Measurements from ENCODE around the gene LRMDA. TPM values are rescaled to one million over a fixed set of nuclear protein-coding genes. Genes with fewer than 3 reads are reported as not detected.

The LRMDA gene
- total and polyA plus RNA-seq, 10 of the 15 experiments (the other 5 are each of a cell fraction or from before 2014, with no cell fraction given), result 0.07 to 0.54 (median 0.29) TPM; not detected in 4

- Histone ChIP-seq H3K79me2 (ENCODE audit: control insufficient read depth, insufficient read depth, low read length) (no peaks in the 10 kb centered on the region), H3K4me2 (ENCODE audit: control insufficient read depth, insufficient read depth) (no peak overlapping the region), H3K27ac (ENCODE audit: control insufficient read depth, insufficient read depth) (no peak overlapping the region), H3K4me1 (ENCODE audit: control insufficient read depth, insufficient read depth, low read length) (no peaks in the 10 kb centered on the region), H3K9ac (ENCODE audit: control insufficient read depth, insufficient read depth, low read length) (no peak overlapping the region), H2AFZ (ENCODE audit: control insufficient read depth, low read depth, low read length) (no peak overlapping the region), H3K36me3 (ENCODE audit: control insufficient read depth in 2 of 2, insufficient read depth in 2 of 2, low read length in 1 of 2) (no peaks in the 10 kb centered on the region), H4K20me1 (ENCODE audit: control insufficient read depth, insufficient read depth) (no peaks in the 10 kb centered on the region), H3K9me3 (replicated peaks; ENCODE audit: control insufficient read depth, insufficient read depth, low read length) (no peaks in the 10 kb centered on the region), H3K27me3 (replicated peaks in 1 of 2; ENCODE audit: control insufficient read depth in 2 of 2, insufficient read depth in 2 of 2, low read length in 1 of 2) (no peaks in the 10 kb centered on the region), H3K4me3 (no peak overlapping the region)
- DNase-seq (ENCODE audit: low read depth, low spot score) (no peak), ATAC-seq (no peak), FAIRE-seq (no peak)
- ChIA-PET RAD21 (ENCODE audit: unreplicated experiment) (no interaction called here), SMC1A (ENCODE audit: uncharacterized antibody, unreplicated experiment) (interaction anchor here (1.1 kb wide), 1 partner anchor 65 kb away, joined by 3 read pairs; no protein-coding TSS in a partner anchor), POLR2A (no interaction called here), CTCF (no interaction called here)
- intact Hi-C loops (cut with micrococcal nuclease; ENCODE audit: unreplicated experiment), result no loop called here
- 47% methylated on average over 11 of the region's 11 CpGs for WGBS (ENCODE audit: insufficient coverage, insufficient replicate concordance, low lambda C conversion rate, missing lambda C conversion rate)
- in situ Hi-C loops (cut with MboI), result no loop called here
- BruUV-seq (replicated peaks), result no TSS peak
- TF ChIP-seq RAD51 (IDR thresholded peaks at IDR 0.05) (no peak), E4F1 (IDR thresholded peaks at IDR 0.05; ENCODE audit: borderline replicate concordance, partially characterized antibody) (no peak), ELK1 (IDR thresholded peaks at IDR 0.05; ENCODE audit: low read depth, low read length) (no peak), ETV6 (conservative IDR thresholded peaks at IDR 0.05 in 1 of 2, IDR thresholded peaks at IDR 0.05 in 1 of 2; ENCODE audit: borderline replicate concordance in 1 of 2, low read depth in 1 of 2) (no peak), ZBED1 (IDR thresholded peaks at IDR 0.05; ENCODE audit: borderline replicate concordance) (no peak), GABPA (IDR thresholded peaks at IDR 0.05; ENCODE audit: low read depth) (no peak), SMAD1 (IDR thresholded peaks at IDR 0.05; ENCODE audit: low read depth, partially characterized antibody) (no peak), CHD4 (IDR thresholded peaks at IDR 0.05) (no peak), POLR2AphosphoS5 (IDR thresholded peaks at IDR 0.05; ENCODE audit: low read length) (no peak), TCF3 (IDR thresholded peaks at IDR 0.05; ENCODE audit: borderline replicate concordance, insufficient read depth, low read depth, low read length) (no peak), SREBF1 (IDR thresholded peaks at IDR 0.05; ENCODE audit: low read length) (no peak), NFYB (IDR thresholded peaks at IDR 0.05; ENCODE audit: insufficient read depth, low read depth, low read length) (no peak), ATF3 (IDR thresholded peaks at IDR 0.05; ENCODE audit: borderline replicate concordance, extremely low read depth, low read depth, low read length) (no peak), NFYA (IDR thresholded peaks at IDR 0.05; ENCODE audit: borderline replicate concordance, low read depth, low read length) (no peak), ASH2L (IDR thresholded peaks at IDR 0.05; ENCODE audit: borderline replicate concordance, low read depth) (no peak), DPF2 (IDR thresholded peaks at IDR 0.05) (no peak)
These were observed 684.2 kb downstream of the LRMDA start for GRCh38 chr10:76115471-76116155.

Data from GM12878 (cell line).